ENCODE data around the gene RINT1. TPM values are rescaled to one million over a fixed set of nuclear protein-coding genes. Genes with fewer than 3 reads are reported as not detected.

The RINT1 gene
- polyA plus RNA-seq, 2 of the 4 experiments (the other 2 are of a cell fraction), result 26.3 to 34.9 TPM

GRCh38 chr7:105614341-105614840 lies 82.4 kb downstream of the RINT1 start (continued):
- TF ChIP-seq ZSCAN20 (CRISPR knock-in tag; IDR thresholded peaks at IDR 0.05) (no peak), CHD2 (IDR thresholded peaks at IDR 0.05; ENCODE audit: low read length, partially characterized antibody) (no peak), TP53 (CRISPR knock-in tag; IDR thresholded peaks at IDR 0.05) (no peak), RCOR1 (IDR thresholded peaks at IDR 0.05; ENCODE audit: low read depth, low read length) (no peak), FOSB (CRISPR knock-in tag; IDR thresholded peaks at IDR 0.05) (no peak)

Other genes starting within 250 kb of the RINT1 start
- gene SRPK2, start 143.3 kb upstream of the RINT1 start, polyA plus RNA-seq (2011; rRNA removed), result 23.0 and 32.5 TPM in 2 replicates
- 29.8 to 32.6 TPM (median 30.9 TPM) in 3 replicates for gene SRPK2, start 143.3 kb upstream of the RINT1 start, polyA plus RNA-seq (2017; fragmentation: RNase III; extraction: RNeasy Plus Mini Kit Qiagen cat#74134 plus additional on column Dnase treatment)
- 39.5 and 47.9 TPM in 2 replicates for gene PUS7, start 9.9 kb upstream of the RINT1 start, polyA plus RNA-seq (2011; rRNA removed)
- 33.1 to 36.1 TPM (median 34.4 TPM) in 3 replicates for gene PUS7, start 9.9 kb upstream of the RINT1 start, polyA plus RNA-seq (2017; fragmentation: RNase III; extraction: RNeasy Plus Mini Kit Qiagen cat#74134 plus additional on column Dnase treatment)
- 2.3 and 2.9 TPM in 2 replicates for gene EFCAB10, start 49.3 kb downstream of the RINT1 start, polyA plus RNA-seq (2011; rRNA removed)
- gene EFCAB10, start 49.3 kb downstream of the RINT1 start, polyA plus RNA-seq (2017; fragmentation: RNase III; extraction: RNeasy Plus Mini Kit Qiagen cat#74134 plus additional on column Dnase treatment), result 4.2 to 5.0 TPM (median 4.2 TPM) in 3 replicates